ENCODE results near the gene SPATA6. TPM values are rescaled to one million over a fixed set of nuclear protein-coding genes. Genes with fewer than 3 reads are reported as not detected.
A peak's percentile ranks its signal among the peaks of the same experiment; 100 is the strongest.

The SPATA6 gene
- total RNA-seq, 2 donors from 2014 or later = 4.5 to 6.2 TPM

DNA sequence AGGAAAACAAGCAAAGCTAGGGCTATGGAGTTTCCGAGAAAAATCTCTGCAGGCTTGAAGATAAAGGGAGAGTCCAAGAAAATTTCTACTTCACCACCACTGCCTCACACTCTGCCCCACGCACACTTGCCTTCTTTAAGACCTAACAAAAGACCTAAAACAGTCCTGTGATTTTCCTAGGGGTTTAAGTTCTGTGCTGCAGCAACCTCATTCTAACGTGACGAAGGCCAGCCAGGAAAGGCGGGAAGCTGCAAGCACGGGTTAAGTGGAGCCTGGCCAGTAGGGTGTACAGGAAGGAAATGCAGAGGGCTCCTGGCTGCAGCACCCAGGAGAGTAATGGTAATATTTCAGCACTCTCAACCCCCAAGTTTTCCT lies 1.5 kb downstream of the SPATA6 start:
- peak overlapping the region; percentile 91 to 94 for H3K27ac ChIP-seq
- DNase-seq (ENCODE audit: low spot score) = no peak
- H3K27me3 ChIP-seq = no peaks in the 10 kb centered on the region
- H3K9me3 ChIP-seq = no peaks in the 10 kb centered on the region
- no peaks in the 10 kb centered on the region for H3K36me3 ChIP-seq
- no peak for TF ChIP-seq CTCF (IDR thresholded peaks at IDR 0.05)
- H3K4me1 ChIP-seq = peaks cover 0 to 31% of the 10 kb centered on the region in 2 donors
- peak overlapping the region; percentile 89 to 91 for H3K4me3 ChIP-seq

DNA sequence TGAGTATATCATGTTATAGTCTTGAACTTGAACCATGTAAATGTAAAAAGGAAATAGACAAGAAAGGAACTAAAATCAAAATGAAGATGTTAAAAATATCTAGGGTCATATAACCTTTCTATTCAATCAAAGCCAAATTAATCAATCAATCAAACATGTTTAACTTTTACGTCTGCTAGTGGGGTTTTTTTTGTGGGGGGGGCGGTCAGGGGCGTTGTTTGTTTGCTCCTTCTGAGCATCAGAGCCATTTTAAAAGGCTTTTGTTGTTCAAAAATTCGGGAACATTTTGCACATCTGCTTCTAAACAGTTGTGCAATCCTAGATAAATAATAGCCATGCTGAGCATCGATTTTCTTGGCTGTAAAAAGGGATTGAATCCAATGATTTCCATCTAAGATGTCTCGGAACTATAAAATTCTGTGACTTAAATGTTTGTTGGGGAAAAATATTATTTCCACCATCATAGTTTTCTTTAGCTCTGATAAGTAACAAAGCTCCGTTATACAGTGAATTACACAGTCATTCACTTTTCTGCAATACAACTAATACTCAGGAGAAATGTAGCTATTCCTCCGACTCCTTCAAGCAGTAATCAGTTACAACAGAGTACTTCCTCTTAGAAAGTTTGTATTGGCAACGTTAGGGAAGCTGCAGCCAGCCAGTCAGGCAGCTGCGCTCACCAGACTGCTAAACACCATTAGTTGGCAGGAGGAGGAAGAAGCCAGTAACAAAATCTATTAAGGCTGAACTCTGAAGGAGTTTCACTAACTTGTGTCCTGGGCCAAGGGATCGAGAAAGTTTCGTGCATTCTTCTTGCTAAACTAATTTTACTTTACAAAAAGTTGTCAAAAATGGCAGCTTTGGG lies 2.2 kb downstream of the SPATA6 start:
- peaks cover 0 to 31% of the 10 kb centered on the region in 2 donors for H3K4me1 ChIP-seq
- no peaks in the 10 kb centered on the region for H3K27me3 ChIP-seq
- TF ChIP-seq CTCF (IDR thresholded peaks at IDR 0.05) = no peak
- peak; percentile 73 for DNase-seq (ENCODE audit: low spot score)
- H3K9me3 ChIP-seq = no peaks in the 10 kb centered on the region
- H3K27ac ChIP-seq = peak overlapping the region; percentile 91 to 94
- H3K4me3 ChIP-seq = peak overlapping the region; percentile 89 to 91
- H3K36me3 ChIP-seq = no peaks in the 10 kb centered on the region

- H3K4me1 ChIP-seq = peaks cover 0 to 24% of the 10 kb centered on the region in 2 donors
- TF ChIP-seq CTCF (IDR thresholded peaks at IDR 0.05) = no peak
- no peak overlapping the region for H3K27ac ChIP-seq
- no peaks in the 10 kb centered on the region for H3K36me3 ChIP-seq
- no peaks in the 10 kb centered on the region for H3K9me3 ChIP-seq
- H3K27me3 ChIP-seq = no peaks in the 10 kb centered on the region
- no peak for DNase-seq (ENCODE audit: low spot score)
- no peak overlapping the region for H3K4me3 ChIP-seq
These were observed 5.4 kb downstream of the SPATA6 start for GRCh38 chr1:48466594-48466993.

- Histone ChIP-seq H3K4me1 (no peaks in the 10 kb centered on the region), H3K27me3 (no peaks in the 10 kb centered on the region), H3K36me3 (no peaks in the 10 kb centered on the region), H3K27ac (no peak overlapping the region), H3K4me3 (no peak overlapping the region), H3K9me3 (no peaks in the 10 kb centered on the region)
- no peak for DNase-seq (ENCODE audit: low spot score)
- no peak for TF ChIP-seq CTCF (IDR thresholded peaks at IDR 0.05)
These were observed 9.2 kb downstream of the SPATA6 start for GRCh38 chr1:48462716-48463302.

- no peaks in the 10 kb centered on the region for H3K27me3 ChIP-seq
- no peaks in the 10 kb centered on the region for H3K36me3 ChIP-seq
- no peaks in the 10 kb centered on the region for H3K4me1 ChIP-seq
- peak in 1 of 2 donors; percentile 52 for TF ChIP-seq CTCF (IDR thresholded peaks at IDR 0.05)
- DNase-seq (ENCODE audit: low spot score) = no peak
- H3K4me3 ChIP-seq = no peak overlapping the region
- no peaks in the 10 kb centered on the region for H3K9me3 ChIP-seq
- no peak overlapping the region for H3K27ac ChIP-seq
These were observed 21.5 kb downstream of the SPATA6 start for GRCh38 chr1:48450505-48450904.
